RWPE2 (cell line): ENCODE results near the gene KIAA0513.
"Not testable (repeated sequence)": the region's sequence is repeated elsewhere in the genome, so short reads cannot be mapped to it uniquely, and the experiment has no call there.

Experiments used
- ATAC-seq: fragments of 200-7000 bp; cut with Tn5 transposase; 3 replicates; pipeline ENCODE4 v1.9.1; 2021; ENCODE audit warnings: low read depth
- DNase-seq: peaks from one replicate; pipeline ENCODE4 v3.0.0-alpha.2; 2020; ENCODE audit warnings: low spot score
- H3K27ac ChIP-seq: fragments of 450-650 bp; 2 replicates; pipeline ENCODE4 v1.5.1; 2017; ENCODE audit warnings: mild to moderate bottlenecking; ENCODE audit not compliant: poor library complexity, severe bottlenecking
- H3K27me3 ChIP-seq: fragments of 250-450 bp; sonication (Bioruptor Pico); 2 replicates; pipeline ENCODE4 v1.5.1; 2021; ENCODE audit warnings: mild to moderate bottlenecking, moderate library complexity; ENCODE audit not compliant: insufficient read depth, poor library complexity, severe bottlenecking
- H3K36me3 ChIP-seq: fragments of 250-450 bp; sonication (Bioruptor Pico); 2 replicates; pipeline ENCODE4 v1.5.1; 2020; ENCODE audit warnings: low read depth, mild to moderate bottlenecking, moderate library complexity
- H3K4me1 ChIP-seq: fragments of 250-450 bp; sonication (Bioruptor Pico); 2 replicates; pipeline ENCODE4 v1.5.1; 2021; ENCODE audit warnings: mild to moderate bottlenecking, moderate library complexity; ENCODE audit not compliant: insufficient read depth, poor library complexity, severe bottlenecking
- H3K4me3 ChIP-seq: fragments of 250-450 bp; sonication (Bioruptor Pico); 2 replicates; pipeline ENCODE4 v1.5.1; 2021; ENCODE audit warnings: mild to moderate bottlenecking, moderate library complexity; ENCODE audit not compliant: severe bottlenecking
- H3K9me3 ChIP-seq: fragments of 250-450 bp; sonication (Bioruptor Pico); 2 replicates; pipeline ENCODE4 v1.5.1; 2021; ENCODE audit warnings: mild to moderate bottlenecking, moderate library complexity; ENCODE audit not compliant: severe bottlenecking
- CTCF ChIP-seq: fragments of 450-650 bp; IDR thresholded peaks from one replicate; pipeline ENCODE4 v1.5.1; 2017; ENCODE audit warnings: mild to moderate bottlenecking, moderate library complexity; ENCODE audit not compliant: poor library complexity, severe bottlenecking

KIAA0513 gene

GRCh38 chr16:85051683-85052082 lies 24.1 kb downstream of the KIAA0513 start:
- no peaks in the 10 kb centered on the region for H3K9me3 ChIP-seq
- no peaks in the 10 kb centered on the region for H3K4me1 ChIP-seq
- TF ChIP-seq CTCF = no peak
- H3K4me3 ChIP-seq = no peak overlapping the region
- no peaks in the 10 kb centered on the region for H3K27me3 ChIP-seq
- no peak overlapping the region for H3K27ac ChIP-seq
- ATAC-seq = no peak
- H3K36me3 ChIP-seq = no peaks in the 10 kb centered on the region
- no peak for DNase-seq

- no peak overlapping the region for H3K27ac ChIP-seq
- no peak for DNase-seq
- no peaks in the 10 kb centered on the region for H3K9me3 ChIP-seq
- no peaks in the 10 kb centered on the region for H3K36me3 ChIP-seq
- no peak for TF ChIP-seq CTCF
- H3K4me1 ChIP-seq = no peaks in the 10 kb centered on the region
- no peaks in the 10 kb centered on the region for H3K27me3 ChIP-seq
- no peak overlapping the region for H3K4me3 ChIP-seq
- ATAC-seq = no peak
These were observed 24.9 kb downstream of the KIAA0513 start for GRCh38 chr16:85052536-85052935.

- H3K36me3 ChIP-seq, H3K4me3 ChIP-seq, DNase-seq, H3K27me3 ChIP-seq, ATAC-seq, H3K4me1 ChIP-seq, H3K27ac ChIP-seq, H3K9me3 ChIP-seq: not testable (repeated sequence)
These were observed 26.7 kb downstream of the KIAA0513 start for GRCh38 chr16:85054321-85054720.

GRCh38 chr16:85054948-85055492 lies 27.4 kb downstream of the KIAA0513 start:
- Histone ChIP-seq H3K27ac (no peak overlapping the region), H3K4me3 (no peak overlapping the region), H3K36me3 (peaks cover 4% of the 10 kb centered on the region; the same call in 1 of the 2 replicates), H3K9me3 (no peaks in the 10 kb centered on the region), H3K27me3 (no peaks in the 10 kb centered on the region), H3K4me1 (no peaks in the 10 kb centered on the region)
- ATAC-seq = no peak
- no peak for DNase-seq
- no peak for TF ChIP-seq CTCF

GRCh38 chr16:85055493-85056210 lies 28.1 kb downstream of the KIAA0513 start:
- ATAC-seq = peak; percentile 57
- no peak for DNase-seq
- Histone ChIP-seq H3K27me3 (no peaks in the 10 kb centered on the region), H3K36me3 (peaks cover 4% of the 10 kb centered on the region; the same call in 1 of the 2 replicates), H3K4me3 (no peak overlapping the region), H3K9me3 (no peaks in the 10 kb centered on the region), H3K27ac (no peak overlapping the region), H3K4me1 (no peaks in the 10 kb centered on the region)
- no peak for TF ChIP-seq CTCF
